ENCODE data around the gene FAM156B. TPM values are rescaled to one million over a fixed set of nuclear protein-coding genes. Genes with fewer than 3 reads are reported as not detected.
A peak's percentile ranks its signal among the peaks of the same experiment; 100 is the strongest.

Gene FAM156B
- total and polyA plus RNA-seq, 9 of the 15 experiments (the other 6 are each of a cell fraction or from before 2014, with no cell fraction given): 0.24 to 32.2 (median 14.2) TPM

DNA sequence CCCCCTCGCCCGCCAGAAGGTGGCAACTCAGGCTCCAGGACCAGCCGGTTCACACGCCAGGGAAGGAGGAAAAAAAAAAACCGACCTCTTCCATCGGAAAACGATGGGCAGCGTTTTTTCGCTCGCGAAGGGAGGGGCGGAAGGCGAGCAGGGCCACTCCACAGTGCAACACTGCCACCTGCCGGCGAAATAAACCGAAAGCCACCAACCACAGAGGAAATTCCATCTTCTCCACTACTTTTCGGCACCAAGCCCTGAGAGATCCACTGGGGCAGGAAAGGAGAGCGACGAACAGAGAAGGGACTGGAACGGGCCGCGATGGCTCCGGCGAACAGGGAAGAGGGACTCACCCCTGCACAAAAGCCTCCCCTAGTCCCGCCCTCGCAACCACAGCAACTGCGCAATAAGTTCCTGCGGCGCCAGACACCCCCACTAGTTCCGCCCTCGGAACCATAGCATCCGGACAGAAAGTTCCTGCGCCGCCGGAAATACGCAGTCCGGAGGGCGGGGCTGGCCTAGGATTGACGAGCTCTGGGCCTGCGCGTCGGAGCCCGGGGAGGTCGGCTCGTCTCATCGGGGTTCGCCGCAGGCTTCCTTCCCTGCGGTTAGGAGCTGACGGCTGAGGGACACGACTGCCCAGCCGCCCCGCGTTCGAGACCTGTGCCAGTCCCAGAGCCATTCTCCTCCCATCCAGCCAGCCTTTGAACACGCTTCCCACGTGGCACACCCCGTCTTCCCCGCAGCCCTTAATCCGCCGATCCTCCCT, 37.8 kb downstream of the FAM156B start (continued):
- TF ChIP-seq YY1 (IDR thresholded peaks at IDR 0.05; ENCODE audit: borderline replicate concordance in 1 of 3, control insufficient read depth in 1 of 3, extremely low read depth in 1 of 3, insufficient read depth in 3 of 3, insufficient read length in 1 of 3, insufficient replicate concordance in 2 of 3, low read depth in 1 of 3, low read length in 2 of 3) (peak in 1 of 3 experiments; percentile 26), TRIM25 (IDR thresholded peaks at IDR 0.05; ENCODE audit: borderline replicate concordance) (no peak), TBP (optimal IDR thresholded peaks at IDR 0.05; ENCODE audit: low read depth, low read length) (peak; percentile 51), SRSF3 (IDR thresholded peaks at IDR 0.05; ENCODE audit: insufficient read depth, low read length) (no peak), SETDB1 (IDR thresholded peaks at IDR 0.05; ENCODE audit: low read length) (no peak), SMAD4 (CRISPR knock-in tag; conservative IDR thresholded peaks at IDR 0.05) (peak; percentile 59), SMAD2 (IDR thresholded peaks at IDR 0.05; ENCODE audit: low read depth, low read length) (no peak), RBM17 (IDR thresholded peaks at IDR 0.05; ENCODE audit: borderline replicate concordance, low read depth, low read length) (no peak), FOXA1 (IDR thresholded peaks at IDR 0.05; ENCODE audit: borderline replicate concordance) (no peak), ZNF76 (CRISPR knock-in tag; IDR thresholded peaks at IDR 0.05; ENCODE audit: borderline replicate concordance) (no peak), SLC30A9 (CRISPR knock-in tag; IDR thresholded peaks at IDR 0.05) (no peak), ESRRB (CRISPR knock-in tag; IDR thresholded peaks at IDR 0.05; ENCODE audit: borderline replicate concordance) (no peak), CBX5 (IDR thresholded peaks at IDR 0.05; ENCODE audit: borderline replicate concordance, low read depth) (no peak), TAF9B (IDR thresholded peaks at IDR 0.05; ENCODE audit: partially characterized antibody) (peak; percentile 51), RBM25 (IDR thresholded peaks at IDR 0.05; ENCODE audit: low read depth, low read length, severe bottlenecking) (no peak), MTA3 (IDR thresholded peaks at IDR 0.05; ENCODE audit: borderline replicate concordance) (peak; percentile 49; the same call in 1 of the 2 replicates), MYBL2 (IDR thresholded peaks at IDR 0.05; ENCODE audit: low read depth) (no peak), MYBL2 (CRISPR knock-in tag; IDR thresholded peaks at IDR 0.05; ENCODE audit: borderline replicate concordance) (no peak), NKRF (IDR thresholded peaks at IDR 0.05; ENCODE audit: borderline replicate concordance) (no peak; the same call in 1 of the 2 replicates), ZNF212 (CRISPR knock-in tag; IDR thresholded peaks at IDR 0.05) (no peak), ZFX (CRISPR knock-in tag; IDR thresholded peaks at IDR 0.05) (peak; percentile 73), ARID2 (IDR thresholded peaks at IDR 0.05) (peak; percentile 21; the same call in 1 of the 2 replicates)
- TF ChIP-seq, protein P1, sequence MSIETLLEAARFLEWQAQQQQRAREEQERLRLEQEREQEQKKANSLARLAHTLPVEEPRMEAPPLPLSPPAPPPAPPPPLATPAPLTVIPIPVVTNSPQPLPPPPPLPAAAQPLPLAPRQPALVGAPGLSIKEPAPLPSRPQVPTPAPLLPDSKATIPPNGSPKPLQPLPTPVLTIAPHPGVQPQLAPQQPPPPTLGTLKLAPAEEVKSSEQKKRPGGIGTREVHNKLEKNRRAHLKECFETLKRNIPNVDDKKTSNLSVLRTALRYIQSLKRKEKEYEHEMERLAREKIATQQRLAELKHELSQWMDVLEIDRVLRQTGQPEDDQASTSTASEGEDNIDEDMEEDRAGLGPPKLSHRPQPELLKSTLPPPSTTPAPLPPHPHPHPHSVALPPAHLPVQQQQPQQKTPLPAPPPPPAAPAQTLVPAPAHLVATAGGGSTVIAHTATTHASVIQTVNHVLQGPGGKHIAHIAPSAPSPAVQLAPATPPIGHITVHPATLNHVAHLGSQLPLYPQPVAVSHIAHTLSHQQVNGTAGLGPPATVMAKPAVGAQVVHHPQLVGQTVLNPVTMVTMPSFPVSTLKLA (conservative IDR thresholded peaks at IDR 0.05): peak in 1 of 2 experiments; percentile 45; a peak in 1 of 4 replicates
